ENCODE measurements around the gene CTDP1.

CTDP1 gene

DNA sequence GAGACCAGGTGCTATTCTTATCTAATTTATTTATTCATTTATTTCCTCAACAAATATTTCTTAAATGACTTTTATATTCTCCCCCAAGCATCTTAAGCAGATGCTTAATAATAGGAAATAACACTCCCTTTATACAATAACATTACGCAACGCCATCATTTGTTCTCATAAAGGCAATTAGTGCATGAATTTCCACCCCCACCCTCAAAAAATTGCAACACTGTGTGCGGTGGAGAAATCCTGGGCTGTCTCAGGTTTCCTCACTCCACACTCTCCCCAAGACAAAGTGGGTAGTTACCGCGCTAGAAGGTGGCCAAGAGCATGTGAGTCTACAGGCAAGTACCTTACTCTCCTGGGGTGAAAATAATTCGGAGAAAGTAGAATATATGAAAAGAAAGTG is 37.0 kb upstream of the CTDP1 start:
- in situ Hi-C loops (cut with HindIII; ENCODE audit: low sequenced_read_pairs), result loop anchor here (25.0 kb wide), 1 partner anchor 255 kb away; the partner anchor contains the start of gene NFATC1

DNA sequence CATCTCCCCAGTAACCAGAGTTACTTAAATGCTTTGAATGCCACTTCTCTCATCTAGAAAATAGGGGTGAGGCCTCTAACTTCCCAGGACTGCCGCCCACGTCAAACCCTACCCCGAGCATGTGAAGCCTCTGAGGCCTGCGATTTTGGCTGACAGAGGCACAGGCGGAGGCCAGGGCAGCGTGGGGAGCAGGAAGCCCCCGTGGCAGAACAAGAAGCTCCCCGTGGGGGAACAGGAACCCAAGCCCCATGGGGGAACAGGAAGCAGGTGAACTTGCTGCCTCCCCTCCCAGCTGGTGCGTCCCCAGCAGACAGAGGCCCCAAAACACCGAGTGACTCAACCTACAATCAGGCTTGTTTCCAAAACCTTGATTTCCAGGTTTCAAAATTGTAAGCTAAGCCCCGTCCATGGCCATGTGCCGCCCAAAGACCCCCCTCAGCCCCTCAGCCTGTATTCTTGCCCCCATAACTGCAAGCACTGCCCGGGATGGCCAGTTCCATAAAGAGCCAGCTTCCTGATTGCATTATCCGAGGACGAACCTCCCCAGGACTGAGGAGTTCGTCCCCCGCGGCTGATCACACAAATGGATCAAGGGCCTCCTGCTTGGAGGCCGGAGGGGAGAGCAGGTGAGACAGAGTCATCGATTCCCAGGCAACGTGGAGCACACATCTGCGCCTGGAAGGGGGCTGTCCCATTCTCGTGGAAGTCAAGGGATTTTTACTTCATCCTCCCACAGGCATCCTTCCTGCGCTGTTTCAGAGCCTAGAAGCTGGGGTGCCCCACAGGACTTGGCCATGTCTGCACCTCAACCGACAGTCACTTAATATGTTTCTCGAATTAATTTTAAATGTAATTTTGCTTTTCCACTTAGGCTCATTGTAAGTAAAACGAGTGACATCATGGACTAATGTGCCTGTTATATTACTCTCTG is 36.3 kb upstream of the CTDP1 start:
- in situ Hi-C loops (cut with HindIII; ENCODE audit: low sequenced_read_pairs), result loop anchor here (25.0 kb wide), 1 partner anchor 256 kb away; the partner anchor contains the start of gene NFATC1

DNA sequence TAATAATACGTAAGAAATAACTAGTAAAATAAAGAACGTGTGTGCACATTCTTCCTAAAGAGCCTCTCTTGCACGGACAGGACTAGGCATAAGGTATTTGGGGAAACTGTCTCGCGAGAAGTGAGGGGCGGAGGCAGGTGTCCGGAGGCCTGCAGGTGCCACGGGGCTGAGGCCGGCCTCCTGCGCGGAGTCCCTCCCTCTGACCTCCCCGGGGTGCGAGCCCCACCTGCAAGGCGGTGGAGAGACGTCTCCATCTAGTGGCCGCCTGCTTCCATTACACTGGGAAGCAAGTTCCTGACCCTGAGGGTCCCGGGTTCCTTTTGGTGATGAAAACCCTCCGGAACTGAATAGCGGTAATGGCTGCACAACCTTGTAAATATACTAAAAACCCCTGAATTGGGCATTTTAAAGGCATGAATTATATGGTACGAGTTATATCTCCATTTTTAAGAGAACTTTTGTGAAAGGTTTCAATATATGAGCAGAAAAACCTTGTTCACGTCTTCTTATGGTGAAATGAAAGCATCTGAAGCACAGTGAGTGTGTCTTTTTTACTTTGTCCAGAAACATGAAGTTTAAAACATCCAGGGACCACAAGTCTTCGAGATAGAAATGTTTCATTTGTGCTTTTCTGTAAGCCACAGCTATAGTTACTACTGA is 35.5 kb upstream of the CTDP1 start:
- in situ Hi-C loops (cut with HindIII; ENCODE audit: low sequenced_read_pairs), result loop anchor here (25.0 kb wide), 1 partner anchor 257 kb away; the partner anchor contains the start of gene NFATC1

DNA sequence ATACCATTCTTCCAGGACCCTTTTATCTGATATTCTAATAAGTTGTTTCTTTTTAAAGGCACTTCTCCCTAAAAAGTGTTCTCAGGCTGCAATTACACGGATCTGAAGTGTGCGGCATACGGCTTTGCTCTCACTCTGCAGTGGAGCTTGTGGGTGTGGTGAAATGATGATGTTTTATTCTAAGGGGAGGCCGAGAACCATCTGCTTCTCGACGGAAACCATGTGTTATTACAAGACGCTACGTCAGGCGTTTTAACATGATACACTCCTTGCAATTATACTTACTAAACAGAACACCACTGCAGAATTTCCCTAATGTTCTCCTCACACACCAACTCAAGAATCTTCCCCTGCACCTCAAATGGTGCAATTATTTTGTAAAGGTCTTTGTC is 34.9 kb upstream of the CTDP1 start:
- in situ Hi-C loops (cut with HindIII; ENCODE audit: low sequenced_read_pairs), result loop anchor here (5.0 to 25.0 kb wide), 2 partner anchors 37 to 257 kb away; partner anchors contain the start of gene NFATC1

DNA sequence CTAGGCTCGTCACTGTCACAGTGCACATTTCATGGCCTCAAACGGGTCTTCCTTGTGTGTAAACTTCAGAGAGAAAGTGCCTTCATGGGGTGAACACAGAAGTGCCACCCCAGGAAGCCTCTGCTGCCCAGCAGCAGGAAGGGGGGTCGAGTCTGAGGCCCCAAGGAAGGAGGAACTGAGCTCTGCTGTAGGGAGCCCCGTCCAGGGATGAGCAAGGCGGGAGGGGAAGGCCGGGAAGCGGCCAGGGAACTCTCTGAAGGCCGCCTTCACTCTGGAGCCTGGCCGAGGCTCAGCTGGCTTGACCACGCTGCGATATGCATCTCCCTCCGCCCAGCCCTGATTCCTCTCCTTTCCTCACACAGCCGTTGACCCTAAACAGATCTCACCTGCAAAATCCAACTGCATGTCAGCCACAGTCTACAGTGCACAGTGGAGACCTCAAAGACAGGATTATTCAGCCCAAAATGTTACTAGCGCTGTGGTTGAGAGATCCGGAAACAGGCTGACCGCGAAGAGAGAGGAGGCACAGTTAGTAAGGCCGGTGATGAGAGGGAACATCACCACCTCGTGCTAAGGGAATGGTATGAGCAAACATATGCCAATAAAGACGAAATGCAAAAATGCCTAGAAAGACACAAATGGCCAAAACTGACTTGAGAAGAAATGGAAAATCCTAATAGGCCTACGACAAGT is 34.2 kb upstream of the CTDP1 start:
- in situ Hi-C loops (cut with HindIII; ENCODE audit: low sequenced_read_pairs), result loop anchor here (5.0 to 25.0 kb wide), 2 partner anchors 38 to 258 kb away; partner anchors contain the start of gene NFATC1

- in situ Hi-C loops (cut with HindIII; ENCODE audit: low sequenced_read_pairs), result loop anchor here (5.0 to 25.0 kb wide), 2 partner anchors 40 to 260 kb away; partner anchors contain the start of gene NFATC1
Measured at GRCh38 chr18:79647307-79647706, 32.3 kb upstream of the CTDP1 start.

GRCh38 chr18:79650959-79651358 is 28.6 kb upstream of the CTDP1 start:
- in situ Hi-C loops (cut with HindIII; ENCODE audit: low sequenced_read_pairs), result no loop called here

- in situ Hi-C loops (cut with HindIII; ENCODE audit: low sequenced_read_pairs), result no loop called here
Measured at GRCh38 chr18:79657342-79657996, 22.1 kb upstream of the CTDP1 start.

GRCh38 chr18:79658366-79658765 is 21.2 kb upstream of the CTDP1 start:
- in situ Hi-C loops (cut with HindIII; ENCODE audit: low sequenced_read_pairs), result no loop called here

- in situ Hi-C loops (cut with HindIII; ENCODE audit: low sequenced_read_pairs), result no loop called here
Measured at GRCh38 chr18:79659733-79660132, 19.9 kb upstream of the CTDP1 start.

DNA sequence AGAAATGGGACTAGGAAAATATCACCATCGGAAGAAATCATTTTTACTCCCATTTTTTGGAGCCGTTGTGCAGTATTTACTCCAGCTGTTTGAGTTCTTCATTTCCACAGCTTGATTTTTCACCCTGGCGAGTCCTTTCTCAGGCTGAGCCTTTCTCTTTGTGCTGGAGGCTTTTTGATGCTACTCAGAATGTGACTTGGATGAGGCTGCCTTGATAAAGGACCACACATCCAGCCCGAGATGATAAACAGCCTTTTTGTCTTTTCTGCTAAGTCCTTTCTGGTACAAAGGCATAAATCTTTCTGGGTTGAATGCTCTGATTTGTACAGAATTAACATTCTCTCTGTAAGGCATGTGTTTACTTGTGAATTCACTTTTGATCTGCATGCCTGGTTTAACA is 17.6 kb upstream of the CTDP1 start:
- in situ Hi-C loops (cut with HindIII; ENCODE audit: low sequenced_read_pairs), result no loop called here

- in situ Hi-C loops (cut with HindIII; ENCODE audit: low sequenced_read_pairs), result no loop called here
Measured at GRCh38 chr18:79662439-79662838, 17.2 kb upstream of the CTDP1 start.

DNA sequence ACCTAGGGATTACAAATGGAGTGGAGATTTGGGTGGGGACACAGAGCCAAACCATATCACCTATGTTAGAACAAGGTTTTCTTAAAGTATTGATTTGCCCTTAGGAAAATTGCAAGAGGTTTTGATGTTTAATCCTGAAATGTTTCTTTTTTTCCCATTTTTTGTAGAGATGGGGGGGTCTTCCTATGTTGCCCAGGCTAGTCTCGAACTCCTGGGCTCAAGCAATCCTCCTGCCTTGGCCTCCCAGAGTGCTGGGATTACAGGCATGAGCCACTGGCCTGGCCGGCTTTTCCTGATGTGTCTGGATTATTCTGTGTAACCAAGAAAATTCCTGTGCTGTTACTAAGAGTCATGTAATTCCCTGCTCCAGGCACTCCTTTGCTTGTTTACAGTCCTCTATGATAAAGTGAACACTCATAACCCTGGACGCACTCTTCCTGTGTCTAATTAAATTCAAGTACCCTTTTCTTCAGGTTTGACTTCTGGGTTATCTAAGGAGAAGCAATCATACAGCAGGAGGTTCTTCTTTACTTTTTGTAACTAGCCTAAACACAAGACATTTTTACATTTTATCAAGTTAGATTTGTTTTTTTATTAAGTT is 15.0 kb upstream of the CTDP1 start:
- in situ Hi-C loops (cut with HindIII; ENCODE audit: low sequenced_read_pairs), result no loop called here

DNA sequence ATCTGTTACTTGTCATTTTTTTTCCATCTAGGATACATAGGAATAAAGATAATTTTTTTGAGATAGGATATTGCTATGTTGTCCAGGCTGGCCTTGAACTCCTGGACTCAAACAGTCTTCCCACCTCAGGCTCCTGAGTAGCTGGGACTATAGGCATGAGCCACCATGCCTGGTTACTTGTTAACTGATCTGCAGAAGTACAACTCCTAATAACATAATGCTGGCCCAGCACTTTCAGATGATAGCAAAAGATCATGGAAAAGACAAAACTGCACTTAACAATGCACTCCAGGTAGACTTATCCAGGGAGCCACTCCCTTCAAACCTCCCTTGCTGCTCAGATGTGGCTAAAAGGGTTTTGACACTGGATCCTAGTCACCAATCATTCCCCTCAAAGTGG is 11.4 kb upstream of the CTDP1 start:
- in situ Hi-C loops (cut with HindIII; ENCODE audit: low sequenced_read_pairs), result no loop called here

DNA sequence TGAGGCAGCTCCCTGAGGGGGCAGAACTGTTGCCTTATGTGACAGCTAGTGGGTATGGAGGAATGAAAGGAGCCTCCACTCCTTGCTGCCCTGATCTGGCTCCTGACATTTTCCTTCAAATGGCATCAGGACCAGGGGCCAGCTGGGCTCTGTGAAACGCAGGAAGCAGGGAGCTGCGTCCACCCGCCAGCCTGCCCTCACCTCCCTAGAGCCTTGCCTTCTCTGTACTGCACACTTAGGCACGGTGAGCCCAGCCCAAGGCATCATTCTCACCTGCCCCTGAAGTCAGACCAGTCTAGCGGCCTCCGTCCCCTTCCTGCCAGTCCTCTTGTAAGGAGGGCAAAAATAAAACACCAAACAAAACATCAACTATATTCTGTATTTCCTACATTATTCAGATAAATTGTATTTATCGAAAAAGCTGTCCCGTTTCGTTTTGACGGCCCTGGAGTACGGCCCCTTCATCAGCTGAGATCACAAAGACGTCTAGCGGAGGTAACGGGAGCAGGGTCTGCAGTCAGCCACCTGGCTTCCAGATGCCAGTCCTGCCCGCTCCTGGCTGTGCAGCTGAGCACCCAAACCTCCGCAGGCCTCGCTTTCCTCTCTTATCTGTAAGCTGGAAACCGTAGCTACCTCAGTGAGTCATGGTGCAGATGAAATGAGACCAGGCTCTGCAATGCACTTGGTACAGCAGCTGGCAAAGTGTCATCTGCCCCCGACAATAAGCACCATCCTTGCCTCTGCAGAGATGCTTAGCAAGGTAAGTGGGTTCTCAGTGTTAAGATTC is 6.9 kb upstream of the CTDP1 start:
- in situ Hi-C loops (cut with HindIII; ENCODE audit: low sequenced_read_pairs), result no loop called here

DNA sequence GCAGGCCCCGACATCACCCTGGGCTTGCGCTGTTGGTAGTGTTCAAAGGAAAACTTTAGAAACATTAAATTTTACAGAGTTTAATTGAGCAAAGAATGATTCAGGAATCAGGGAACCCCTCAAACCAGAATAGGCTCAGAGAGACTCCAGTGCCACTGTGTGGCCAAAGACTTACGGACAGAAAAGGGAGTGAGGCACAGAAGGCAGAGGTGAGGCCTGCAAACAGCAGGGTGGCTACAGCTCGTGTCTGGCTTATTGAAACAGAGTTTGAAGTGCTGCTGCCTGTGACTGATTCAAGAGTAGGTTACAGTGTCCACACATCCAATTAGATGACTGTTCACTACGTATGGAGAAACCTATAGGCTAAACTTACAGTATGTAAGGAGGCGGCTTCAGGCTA is 2.4 kb upstream of the CTDP1 start:
- in situ Hi-C loops (cut with HindIII; ENCODE audit: low sequenced_read_pairs), result no loop called here

DNA sequence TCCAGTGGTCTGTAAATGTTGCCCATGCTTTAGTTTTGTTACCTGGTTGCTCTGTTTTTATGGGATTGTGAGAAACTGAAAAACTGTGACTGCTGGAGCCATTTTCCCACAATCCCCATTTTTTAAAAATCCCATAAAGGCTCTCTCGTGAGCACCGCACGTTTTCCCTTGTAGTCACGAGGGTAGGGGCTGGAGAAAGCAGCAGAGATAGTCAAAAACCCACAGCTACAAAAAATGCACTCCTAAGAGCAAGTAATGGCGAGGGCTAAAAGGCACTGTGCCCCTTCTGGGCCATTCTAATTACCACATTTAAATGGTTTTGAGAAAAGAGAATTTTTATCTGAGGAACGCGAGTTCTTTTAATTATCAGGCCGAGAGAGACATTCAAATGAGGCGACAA is 1.8 kb upstream of the CTDP1 start:
- in situ Hi-C loops (cut with HindIII; ENCODE audit: low sequenced_read_pairs), result no loop called here

DNA sequence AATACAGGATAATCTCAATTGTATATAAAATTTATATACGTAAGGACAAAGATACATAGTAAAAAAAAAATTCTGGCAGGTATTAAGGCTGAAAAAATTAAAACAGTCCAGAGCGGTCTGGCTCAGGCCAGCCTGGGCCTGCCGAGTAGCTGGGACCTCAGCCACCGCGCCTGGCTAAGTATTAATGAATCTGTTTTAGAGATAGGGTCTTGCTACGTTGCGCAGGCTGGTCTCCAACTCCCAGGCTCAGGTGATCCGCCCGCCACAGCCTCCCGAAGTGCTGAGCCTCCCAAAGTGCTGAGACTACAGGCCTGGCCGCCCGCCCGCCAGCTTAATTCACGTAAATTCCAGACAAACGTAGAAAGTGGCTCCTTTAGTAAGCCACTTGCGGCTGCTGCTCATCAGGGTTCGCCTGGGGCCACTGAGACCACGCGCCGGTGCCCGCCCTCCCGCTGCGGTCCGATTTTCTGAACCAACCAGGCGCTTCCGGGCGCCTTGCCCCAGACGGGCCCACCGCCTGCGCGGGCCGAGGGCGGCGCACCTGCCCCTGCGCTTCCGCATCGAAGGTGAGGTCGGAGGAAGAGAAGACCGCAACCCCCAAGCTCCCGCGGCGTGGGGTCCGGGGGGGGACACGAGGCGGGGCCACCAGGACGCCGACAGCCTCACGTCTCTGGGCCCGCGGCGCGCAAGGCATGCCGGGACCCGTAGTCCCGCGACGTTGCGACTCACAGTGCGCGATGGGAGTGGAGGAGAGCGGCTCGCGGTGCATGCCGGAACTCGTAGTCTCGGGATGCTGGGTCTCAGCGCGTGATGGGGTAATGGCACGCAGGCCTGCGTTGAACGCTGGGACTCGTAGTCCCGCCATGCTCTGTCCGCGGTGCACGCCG is 695 bp upstream of the CTDP1 start:
- in situ Hi-C loops (cut with HindIII; ENCODE audit: low sequenced_read_pairs), result no loop called here

Data from endothelial cell of hepatic sinusoid (primary cell).